ENCODE measurements around the gene SLC39A11.

- TF ChIP-seq POLR2AphosphoS5 (IDR thresholded peaks at IDR 0.05), result no peak
- TF ChIP-seq, protein P1, sequence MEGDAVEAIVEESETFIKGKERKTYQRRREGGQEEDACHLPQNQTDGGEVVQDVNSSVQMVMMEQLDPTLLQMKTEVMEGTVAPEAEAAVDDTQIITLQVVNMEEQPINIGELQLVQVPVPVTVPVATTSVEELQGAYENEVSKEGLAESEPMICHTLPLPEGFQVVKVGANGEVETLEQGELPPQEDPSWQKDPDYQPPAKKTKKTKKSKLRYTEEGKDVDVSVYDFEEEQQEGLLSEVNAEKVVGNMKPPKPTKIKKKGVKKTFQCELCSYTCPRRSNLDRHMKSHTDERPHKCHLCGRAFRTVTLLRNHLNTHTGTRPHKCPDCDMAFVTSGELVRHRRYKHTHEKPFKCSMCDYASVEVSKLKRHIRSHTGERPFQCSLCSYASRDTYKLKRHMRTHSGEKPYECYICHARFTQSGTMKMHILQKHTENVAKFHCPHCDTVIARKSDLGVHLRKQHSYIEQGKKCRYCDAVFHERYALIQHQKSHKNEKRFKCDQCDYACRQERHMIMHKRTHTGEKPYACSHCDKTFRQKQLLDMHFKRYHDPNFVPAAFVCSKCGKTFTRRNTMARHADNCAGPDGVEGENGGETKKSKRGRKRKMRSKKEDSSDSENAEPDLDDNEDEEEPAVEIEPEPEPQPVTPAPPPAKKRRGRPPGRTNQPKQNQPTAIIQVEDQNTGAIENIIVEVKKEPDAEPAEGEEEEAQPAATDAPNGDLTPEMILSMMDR (IDR thresholded peaks at IDR 0.05), result no peak
Measured at GRCh38 chr17:72955391-72956140, 136.9 kb downstream of the SLC39A11 start.
